Measurements from ENCODE around the gene CDS1. TPM values are rescaled to one million over a fixed set of nuclear protein-coding genes. Genes with fewer than 3 reads are reported as not detected.
"Not testable (repeated sequence)": the region's sequence is repeated elsewhere in the genome, so short reads cannot be mapped to it uniquely, and the experiment has no call there.

Gene CDS1
- total RNA-seq, 4 donors from 2014 or later, result 0.81 to 3.3 (median 2.5) TPM

GRCh38 chr4:84661191-84661939 lies 78.4 kb downstream of the CDS1 start:
- no peak for ATAC-seq
- no peaks in the 10 kb centered on the region for H3K9me3 ChIP-seq
- no peak overlapping the region for H3K4me3 ChIP-seq
- peaks cover 0 to 6% of the 10 kb centered on the region in 2 donors for H3K36me3 ChIP-seq
- H3K4me1 ChIP-seq, result no peaks in the 10 kb centered on the region
- WGBS, 2 donors (ENCODE audit: low coverage in 1 of 2), result 49 to 58% methylated on average over 4 of the region's 4 CpGs
- H3K27me3 ChIP-seq, result no peaks in the 10 kb centered on the region
- no peak overlapping the region for H3K27ac ChIP-seq
- no peak for TF ChIP-seq POLR2AphosphoS5 (IDR thresholded peaks at IDR 0.05)
- no peak for TF ChIP-seq EP300 (IDR thresholded peaks at IDR 0.05)
- TF ChIP-seq POLR2A (IDR thresholded peaks at IDR 0.05), result no peak
- TF ChIP-seq CTCF (IDR thresholded peaks at IDR 0.05), result no peak

- H3K4me3 ChIP-seq, H3K27me3 ChIP-seq, H3K9me3 ChIP-seq, H3K4me1 ChIP-seq, ATAC-seq, H3K27ac ChIP-seq: not testable (repeated sequence)
- peaks cover 0 to 35% of the 10 kb centered on the region in 2 donors for H3K36me3 ChIP-seq
- WGBS, 2 donors (ENCODE audit: low coverage in 1 of 2), result no CpG with 5 or more reads among the region's 19 CpGs
These were observed 81.8 kb downstream of the CDS1 start for GRCh38 chr4:84664767-84665166.

GRCh38 chr4:84666439-84666838 lies 83.5 kb downstream of the CDS1 start:
- Histone ChIP-seq H3K4me1 (no peaks in the 10 kb centered on the region), H3K4me3 (no peak overlapping the region), H3K9me3 (no peaks in the 10 kb centered on the region), H3K27ac (no peak overlapping the region), H3K27me3 (no peaks in the 10 kb centered on the region), H3K36me3 (peaks cover 0 to 51% of the 10 kb centered on the region in 2 donors)
- TF ChIP-seq EP300 (IDR thresholded peaks at IDR 0.05) (no peak), POLR2A (IDR thresholded peaks at IDR 0.05) (no peak), POLR2AphosphoS5 (IDR thresholded peaks at IDR 0.05) (no peak), CTCF (IDR thresholded peaks at IDR 0.05) (no peak)
- ATAC-seq, result no peak
- WGBS, 2 donors (ENCODE audit: low coverage in 1 of 2), result 82 to 88% methylated on average over 1 of the region's 1 CpG

- H3K36me3 ChIP-seq, result peaks cover 0 to 73% of the 10 kb centered on the region in 2 donors
- no peaks in the 10 kb centered on the region for H3K27me3 ChIP-seq
- H3K27ac ChIP-seq, result no peak overlapping the region
- no peaks in the 10 kb centered on the region for H3K4me1 ChIP-seq
- ATAC-seq, result no peak
- no peak overlapping the region for H3K4me3 ChIP-seq
- no peaks in the 10 kb centered on the region for H3K9me3 ChIP-seq
- TF ChIP-seq CTCF (IDR thresholded peaks at IDR 0.05) (no peak), POLR2AphosphoS5 (IDR thresholded peaks at IDR 0.05) (no peak), EP300 (IDR thresholded peaks at IDR 0.05) (no peak), POLR2A (IDR thresholded peaks at IDR 0.05) (no peak)
- 90 to 93% methylated on average over 1 of the region's 1 CpG for WGBS, 2 donors (ENCODE audit: low coverage in 1 of 2)
These were observed 86.3 kb downstream of the CDS1 start for GRCh38 chr4:84669201-84669600.

GRCh38 chr4:84672177-84672576 lies 89.2 kb downstream of the CDS1 start:
- Histone ChIP-seq H3K4me1 (no peaks in the 10 kb centered on the region), H3K27me3 (no peaks in the 10 kb centered on the region), H3K36me3 (peaks cover 0 to 92% of the 10 kb centered on the region in 2 donors), H3K4me3 (no peak overlapping the region), H3K9me3 (no peaks in the 10 kb centered on the region), H3K27ac (no peak overlapping the region)
- no peak for ATAC-seq
- TF ChIP-seq POLR2AphosphoS5 (IDR thresholded peaks at IDR 0.05), result no peak
- no peak for TF ChIP-seq EP300 (IDR thresholded peaks at IDR 0.05)
- TF ChIP-seq CTCF (IDR thresholded peaks at IDR 0.05), result no peak
- no peak for TF ChIP-seq POLR2A (IDR thresholded peaks at IDR 0.05)

All from gastroesophageal sphincter (tissue), 4 donors.